ENCODE measurements around the gene PCBP3.

DNA sequence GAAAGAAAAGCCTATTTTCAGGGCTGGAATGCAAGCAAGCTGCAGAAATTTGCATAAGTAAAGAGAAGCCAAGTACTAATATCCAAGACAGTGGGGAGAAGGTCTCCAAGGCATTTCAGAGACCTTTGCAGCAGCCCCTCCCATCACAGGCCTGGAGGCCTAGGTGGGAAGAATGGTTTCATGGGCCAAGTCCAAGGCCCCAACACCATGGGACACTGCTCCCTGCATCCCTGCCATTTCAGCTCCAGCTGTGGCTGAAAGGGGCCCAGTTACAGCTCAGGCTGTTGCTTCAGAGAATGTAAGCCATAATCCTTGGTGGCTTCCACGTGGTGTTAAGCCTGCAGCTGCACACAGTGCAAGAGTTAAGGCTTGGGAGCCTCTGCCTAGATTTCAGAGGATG lies 321.1 kb downstream of the PCBP3 start:
- TF ChIP-seq NFRKB (IDR thresholded peaks at IDR 0.05) (no peak), PTBP1 (IDR thresholded peaks at IDR 0.05; ENCODE audit: low read depth, low read length, poor library complexity, severe bottlenecking) (no peak), NFE2L1 (CRISPR knock-in tag; IDR thresholded peaks at IDR 0.05; ENCODE audit: borderline replicate concordance) (no peak), POLR2A (IDR thresholded peaks at IDR 0.05; ENCODE audit: insufficient read depth in 1 of 2, low read depth in 2 of 2, low read length in 2 of 2) (no peak), ZNF614 (CRISPR knock-in tag; IDR thresholded peaks at IDR 0.05; ENCODE audit: borderline replicate concordance) (no peak), MIXL1 (CRISPR knock-in tag; IDR thresholded peaks at IDR 0.05) (no peak), BRD4 (CRISPR knock-in tag; IDR thresholded peaks at IDR 0.05) (no peak)
- TF ChIP-seq, protein P1, sequence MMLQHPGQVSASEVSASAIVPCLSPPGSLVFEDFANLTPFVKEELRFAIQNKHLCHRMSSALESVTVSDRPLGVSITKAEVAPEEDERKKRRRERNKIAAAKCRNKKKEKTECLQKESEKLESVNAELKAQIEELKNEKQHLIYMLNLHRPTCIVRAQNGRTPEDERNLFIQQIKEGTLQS (CRISPR knock-in tag; IDR thresholded peaks at IDR 0.05) = no peak
- TF ChIP-seq, protein P2, sequence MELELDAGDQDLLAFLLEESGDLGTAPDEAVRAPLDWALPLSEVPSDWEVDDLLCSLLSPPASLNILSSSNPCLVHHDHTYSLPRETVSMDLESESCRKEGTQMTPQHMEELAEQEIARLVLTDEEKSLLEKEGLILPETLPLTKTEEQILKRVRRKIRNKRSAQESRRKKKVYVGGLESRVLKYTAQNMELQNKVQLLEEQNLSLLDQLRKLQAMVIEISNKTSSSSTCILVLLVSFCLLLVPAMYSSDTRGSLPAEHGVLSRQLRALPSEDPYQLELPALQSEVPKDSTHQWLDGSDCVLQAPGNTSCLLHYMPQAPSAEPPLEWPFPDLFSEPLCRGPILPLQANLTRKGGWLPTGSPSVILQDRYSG (CRISPR knock-in tag; IDR thresholded peaks at IDR 0.05) = no peak
- TF ChIP-seq, protein P3, sequence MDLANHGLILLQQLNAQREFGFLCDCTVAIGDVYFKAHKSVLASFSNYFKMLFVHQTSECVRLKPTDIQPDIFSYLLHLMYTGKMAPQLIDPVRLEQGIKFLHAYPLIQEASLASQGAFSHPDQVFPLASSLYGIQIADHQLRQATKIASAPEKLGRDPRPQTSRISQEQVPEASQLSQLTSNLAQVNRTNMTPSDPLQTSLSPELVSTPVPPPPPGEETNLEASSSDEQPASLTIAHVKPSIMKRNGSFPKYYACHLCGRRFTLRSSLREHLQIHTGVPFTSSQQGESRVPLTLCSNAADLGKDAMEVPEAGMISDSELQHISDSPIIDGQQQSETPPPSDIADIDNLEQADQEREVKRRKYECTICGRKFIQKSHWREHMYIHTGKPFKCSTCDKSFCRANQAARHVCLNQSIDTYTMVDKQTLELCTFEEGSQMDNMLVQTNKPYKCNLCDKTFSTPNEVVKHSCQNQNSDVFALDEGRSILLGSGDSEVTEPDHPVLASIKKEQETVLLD (CRISPR knock-in tag; IDR thresholded peaks at IDR 0.05; ENCODE audit: low read depth) = no peak
- TF ChIP-seq, protein P4, sequence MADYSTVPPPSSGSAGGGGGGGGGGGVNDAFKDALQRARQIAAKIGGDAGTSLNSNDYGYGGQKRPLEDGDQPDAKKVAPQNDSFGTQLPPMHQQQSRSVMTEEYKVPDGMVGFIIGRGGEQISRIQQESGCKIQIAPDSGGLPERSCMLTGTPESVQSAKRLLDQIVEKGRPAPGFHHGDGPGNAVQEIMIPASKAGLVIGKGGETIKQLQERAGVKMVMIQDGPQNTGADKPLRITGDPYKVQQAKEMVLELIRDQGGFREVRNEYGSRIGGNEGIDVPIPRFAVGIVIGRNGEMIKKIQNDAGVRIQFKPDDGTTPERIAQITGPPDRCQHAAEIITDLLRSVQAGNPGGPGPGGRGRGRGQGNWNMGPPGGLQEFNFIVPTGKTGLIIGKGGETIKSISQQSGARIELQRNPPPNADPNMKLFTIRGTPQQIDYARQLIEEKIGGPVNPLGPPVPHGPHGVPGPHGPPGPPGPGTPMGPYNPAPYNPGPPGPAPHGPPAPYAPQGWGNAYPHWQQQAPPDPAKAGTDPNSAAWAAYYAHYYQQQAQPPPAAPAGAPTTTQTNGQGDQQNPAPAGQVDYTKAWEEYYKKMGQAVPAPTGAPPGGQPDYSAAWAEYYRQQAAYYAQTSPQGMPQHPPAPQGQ (CRISPR knock-in tag; IDR thresholded peaks at IDR 0.05; ENCODE audit: borderline replicate concordance) = no peak
- TF ChIP-seq, protein P5, sequence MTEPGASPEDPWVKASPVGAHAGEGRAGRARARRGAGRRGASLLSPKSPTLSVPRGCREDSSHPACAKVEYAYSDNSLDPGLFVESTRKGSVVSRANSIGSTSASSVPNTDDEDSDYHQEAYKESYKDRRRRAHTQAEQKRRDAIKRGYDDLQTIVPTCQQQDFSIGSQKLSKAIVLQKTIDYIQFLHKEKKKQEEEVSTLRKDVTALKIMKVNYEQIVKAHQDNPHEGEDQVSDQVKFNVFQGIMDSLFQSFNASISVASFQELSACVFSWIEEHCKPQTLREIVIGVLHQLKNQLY (CRISPR knock-in tag; IDR thresholded peaks at IDR 0.05) = no peak

Measured in HepG2 (cell line).